GM23338 (cell line): ENCODE results near the gene SLC26A1. TPM values are rescaled to one million over a fixed set of nuclear protein-coding genes. Genes with fewer than 3 reads are reported as not detected.

ENCODE experiments used
- CREB1 ChIP-seq: fragments of 250-450 bp; sonication (Bioruptor Pico); IDR thresholded peaks from 2 replicates; pipeline ENCODE4 v1.5.0; 2020; ENCODE audit warnings: low read depth, mild to moderate bottlenecking, moderate library complexity
- CTCF ChIP-seq, 2 experiments: fragments of 200-600 bp in 1 of 2; sonication (generic) in 1 of 2; conservative IDR thresholded peaks; 2 replicates each; pipeline versions ENCODE4 v1.5.1 to v1.6.1; 2016 to 2017; ENCODE audit warnings: antibody characterized with exemption in 2 of 2, low read depth in 2 of 2, mild to moderate bottlenecking in 2 of 2, moderate library complexity in 1 of 2
- ETS1 ChIP-seq: IDR thresholded peaks from 2 replicates; pipeline ENCODE4 v1.6.1; 2016; ENCODE audit warnings: antibody characterized with exemption
- EZH2 ChIP-seq: fragments of 200-600 bp; sonication (generic); IDR thresholded peaks from one replicate; pipeline ENCODE4 v1.8.0; 2017; ENCODE audit warnings: antibody characterized with exemption, mild to moderate bottlenecking, low read depth; ENCODE audit not compliant: unreplicated experiment
- POLR2AphosphoS5 ChIP-seq: IDR thresholded peaks from 2 replicates; pipeline ENCODE4 v1.6.1; 2016; ENCODE audit warnings: antibody characterized with exemption, low read depth
- ZNF114 ChIP-seq: fragments of 250-450 bp; sonication (Bioruptor Pico); IDR thresholded peaks from 2 replicates; pipeline ENCODE4 v1.5.0; 2020; ENCODE audit warnings: mild to moderate bottlenecking, moderate library complexity
- ZNF331 ChIP-seq: fragments of 250-450 bp; sonication (Bioruptor Pico); IDR thresholded peaks from 2 replicates; pipeline ENCODE4 v1.5.0; 2020; ENCODE audit warnings: low read depth, mild to moderate bottlenecking, moderate library complexity
- ZNF462 ChIP-seq: fragments of 250-450 bp; sonication (Bioruptor Pico); IDR thresholded peaks from 2 replicates; pipeline ENCODE4 v1.5.0; 2020; ENCODE audit warnings: mild to moderate bottlenecking, moderate library complexity
- polyA plus RNA-seq: library from polyadenylated mRNA; unstranded; fragments of >200 nt; fragmentation: Nextera tagmentation; extraction: Ambion mirVana; gene quantifications from 2 replicates; pipeline ENCODE4 v1.2.1, GENCODE V29; 2016
- total RNA-seq: library from RNA; depleted of rRNA; stranded (reverse); fragments of >200 nt; shearing (Covaris generic); gene quantifications from 2 replicates; pipeline ENCODE4 v1.2.3, GENCODE V29; 2014

Gene SLC26A1
- total and polyA plus RNA-seq, 2 experiments from 2014 or later, result 0.10 to 0.27 TPM

GRCh38 chr4:972651-973424 is 20.4 kb downstream of the SLC26A1 start (continued):
- TF ChIP-seq ZNF462 (CRISPR knock-in tag) (no peak), CREB1 (no peak), ZNF331 (CRISPR knock-in tag) (no peak), CTCF (conservative IDR thresholded peaks at IDR 0.05; ENCODE audit: low read depth in 2 of 2) (no peak), POLR2AphosphoS5 (no peak), ETS1 (no peak), ZNF114 (CRISPR knock-in tag) (no peak), EZH2 (no peak)
